OCI-LY7 (cell line): ENCODE data around the gene ABCG4.

ENCODE experiments used
- CTCF ChIP-seq: fragments of 200-600 bp; sonication (generic); conservative IDR thresholded peaks from 2 replicates; pipeline ENCODE4 v1.5.1; 2014; ENCODE audit warnings: mild to moderate bottlenecking, antibody characterized with exemption, low read length, moderate library complexity, mixed read lengths
- EZH2phosphoT487 ChIP-seq: fragments of 200-600 bp; sonication (generic); IDR thresholded peaks from 2 replicates; pipeline ENCODE4 v1.6.1; 2018; ENCODE audit warnings: low read depth, borderline replicate concordance, mild to moderate bottlenecking, mixed run types, antibody characterized with exemption, low read length, moderate library complexity, mixed read lengths

- TF ChIP-seq CTCF, result no peak
- no peak for TF ChIP-seq EZH2phosphoT487
These were observed 9.6 kb downstream of the ABCG4 start for GRCh38 chr11:119158467-119158866.
